Tibial artery (tissue), 4 donors: Measurements from ENCODE around the gene RPL27A.

Source experiments
- DNase-seq, 2 donors: peaks; one replicate each; pipeline ENCODE4 v3.0.0-alpha.2; 2019
- H3K27ac ChIP-seq, 2 donors: fragments of 200-600 bp; sonication (generic) in 1 of 2; 1 replicate in 1 of 2; 2 replicates in 1 of 2; pipeline ENCODE4 v1.5.1; 2018 to 2019; ENCODE audit warnings: mild to moderate bottlenecking in 1 of 2
- H3K27me3 ChIP-seq, 2 donors: fragments of 200-600 bp; sonication (generic) in 1 of 2; one replicate each; pipeline versions ENCODE4 v1.5.1 to v1.6.0; 2016 to 2019
- H3K36me3 ChIP-seq, 3 donors: fragments of 200-600 bp; sonication (generic) in 2 of 3; one replicate each; pipeline ENCODE4 v1.5.1; 2016 to 2019; ENCODE audit warnings: mild to moderate bottlenecking in 2 of 3
- H3K4me1 ChIP-seq, 4 donors: fragments of 200-600 bp; sonication (generic) in 2 of 4; 1 replicate in 3 of 4; 2 replicates in 1 of 4; pipeline ENCODE4 v1.5.1; 2016 to 2019
- H3K4me3 ChIP-seq, 2 donors: fragments of 200-600 bp; sonication (generic) in 1 of 2; 1 replicate in 1 of 2; 2 replicates in 1 of 2; pipeline ENCODE4 v1.5.1; 2018 to 2019; ENCODE audit warnings: mild to moderate bottlenecking in 2 of 2
- H3K9me3 ChIP-seq, 3 donors: fragments of 200-600 bp; sonication (generic) in 1 of 3; one replicate each; pipeline ENCODE4 v1.5.1; 2016 to 2019
- intact Hi-C: fragments of 100-400 bp; cut with DNase I; formaldehyde crosslinking; loops from one replicate; pipeline ENCODE4 v1.15.0; 2023; ENCODE audit warnings: low total_unique reads
- TF ChIP-seq, protein P1 (sequence below), 2 experiments: fragments of 200-600 bp in 1 of 2; fragments of 450-650 bp in 1 of 2; IDR thresholded peaks; one replicate each; pipeline ENCODE4 v1.5.1; 2017 to 2019; ENCODE audit warnings: antibody characterized with exemption in 2 of 2, mild to moderate bottlenecking in 1 of 2, moderate library complexity in 1 of 2

Gene RPL27A

DNA sequence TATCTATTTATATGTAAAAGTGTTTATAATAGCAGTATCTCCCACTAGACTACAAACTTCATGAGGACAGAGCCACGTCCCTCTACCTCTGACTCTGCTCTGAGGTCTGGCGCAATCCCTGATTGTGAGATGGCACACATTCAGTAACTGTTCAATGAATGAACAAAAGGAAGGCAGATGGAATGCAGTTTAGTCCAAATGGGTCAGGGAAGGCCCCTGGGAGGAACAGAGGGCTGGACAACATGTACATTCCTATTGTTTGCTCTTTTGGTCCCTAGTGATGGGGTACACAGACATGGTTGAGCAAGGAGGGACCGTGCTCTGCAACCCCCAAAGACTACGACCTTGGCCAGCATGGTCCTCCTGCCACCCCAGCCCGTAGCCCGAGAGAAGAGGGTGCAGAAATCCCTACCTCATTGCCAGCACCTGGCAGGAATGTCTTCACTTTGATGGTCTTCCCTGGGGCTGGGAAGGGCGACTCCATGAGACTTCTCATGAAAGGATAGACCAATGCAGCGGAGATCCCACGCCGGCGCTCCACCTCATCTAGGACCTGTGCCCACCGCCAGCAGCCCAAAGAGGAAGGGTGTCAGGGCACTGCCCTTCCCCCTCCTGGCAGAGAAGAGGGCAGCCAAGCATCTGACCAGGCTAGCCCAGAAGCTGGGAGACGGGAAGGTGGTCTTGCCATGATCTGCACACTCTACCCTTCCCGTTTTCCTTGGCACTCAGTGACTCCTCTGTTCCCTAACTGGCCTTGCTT lies 24.3 kb downstream of the RPL27A start:
- intact Hi-C loops = loop anchor here (10.0 kb wide), 1 partner anchor 58 kb away; no protein-coding TSS in a partner anchor
- Histone ChIP-seq H3K27me3 (no peaks in the 10 kb centered on the region), H3K36me3 (peaks cover 7 to 61% (median 31%) of the 10 kb centered on the region in 3 donors), H3K4me3 (no peak overlapping the region), H3K4me1 (peaks cover 13 to 59% (median 34%) of the 10 kb centered on the region in 4 donors), H3K9me3 (no peaks in the 10 kb centered on the region), H3K27ac (peak overlapping the region; percentile 93)
- TF ChIP-seq, protein P1, sequence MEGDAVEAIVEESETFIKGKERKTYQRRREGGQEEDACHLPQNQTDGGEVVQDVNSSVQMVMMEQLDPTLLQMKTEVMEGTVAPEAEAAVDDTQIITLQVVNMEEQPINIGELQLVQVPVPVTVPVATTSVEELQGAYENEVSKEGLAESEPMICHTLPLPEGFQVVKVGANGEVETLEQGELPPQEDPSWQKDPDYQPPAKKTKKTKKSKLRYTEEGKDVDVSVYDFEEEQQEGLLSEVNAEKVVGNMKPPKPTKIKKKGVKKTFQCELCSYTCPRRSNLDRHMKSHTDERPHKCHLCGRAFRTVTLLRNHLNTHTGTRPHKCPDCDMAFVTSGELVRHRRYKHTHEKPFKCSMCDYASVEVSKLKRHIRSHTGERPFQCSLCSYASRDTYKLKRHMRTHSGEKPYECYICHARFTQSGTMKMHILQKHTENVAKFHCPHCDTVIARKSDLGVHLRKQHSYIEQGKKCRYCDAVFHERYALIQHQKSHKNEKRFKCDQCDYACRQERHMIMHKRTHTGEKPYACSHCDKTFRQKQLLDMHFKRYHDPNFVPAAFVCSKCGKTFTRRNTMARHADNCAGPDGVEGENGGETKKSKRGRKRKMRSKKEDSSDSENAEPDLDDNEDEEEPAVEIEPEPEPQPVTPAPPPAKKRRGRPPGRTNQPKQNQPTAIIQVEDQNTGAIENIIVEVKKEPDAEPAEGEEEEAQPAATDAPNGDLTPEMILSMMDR (IDR thresholded peaks at IDR 0.05) = no peak
- no peak for DNase-seq

GRCh38 chr11:8707541-8708191 lies 25.1 kb downstream of the RPL27A start:
- Histone ChIP-seq H3K27ac (peak overlapping the region; percentile 93), H3K4me1 (peaks cover 13 to 59% (median 34%) of the 10 kb centered on the region in 4 donors), H3K9me3 (no peaks in the 10 kb centered on the region), H3K36me3 (peaks cover 4 to 61% (median 31%) of the 10 kb centered on the region in 3 donors), H3K4me3 (no peak overlapping the region), H3K27me3 (no peaks in the 10 kb centered on the region)
- peak; percentile 48 to 86 for DNase-seq
- TF ChIP-seq, protein P1 (IDR thresholded peaks at IDR 0.05) = no peak
- intact Hi-C loops = loop anchor here (10.0 kb wide), 1 partner anchor 57 kb away; no protein-coding TSS in a partner anchor

DNA sequence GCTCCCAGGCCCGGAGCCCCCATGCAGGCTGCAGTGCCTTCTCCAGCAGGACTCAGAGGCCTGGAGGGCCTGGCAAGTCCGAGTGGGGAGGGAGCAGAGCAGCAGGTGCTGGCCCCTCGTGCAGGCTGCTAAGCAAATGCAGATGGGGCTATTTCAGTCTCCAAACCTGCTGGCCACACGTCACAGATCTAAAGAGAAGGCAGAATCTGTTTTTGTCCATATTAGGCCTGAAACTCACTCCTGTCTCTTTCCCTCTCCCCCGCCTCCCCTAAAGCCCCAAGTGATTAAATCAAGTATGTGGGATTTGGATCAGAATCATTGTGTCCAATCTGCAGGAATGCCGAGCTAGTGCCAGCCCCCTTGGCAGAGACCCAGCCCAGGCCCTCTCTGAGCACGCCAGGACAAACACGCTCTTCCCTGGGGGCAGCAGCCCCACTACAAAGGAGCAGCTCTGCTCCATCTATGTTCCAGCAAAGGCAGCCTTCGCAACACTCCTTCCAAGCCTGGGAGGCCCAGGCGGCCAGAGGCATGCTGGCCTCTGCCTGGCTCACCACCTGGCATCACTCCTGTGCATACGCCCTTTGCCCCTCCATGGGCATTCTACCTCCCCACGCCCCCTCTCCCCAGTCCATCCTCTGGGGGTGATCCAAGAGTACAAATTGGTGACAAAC lies 26.5 kb downstream of the RPL27A start:
- no peak overlapping the region for H3K4me3 ChIP-seq
- peak; percentile 93 to 99 for DNase-seq
- H3K9me3 ChIP-seq = no peaks in the 10 kb centered on the region
- TF ChIP-seq, protein P1 (IDR thresholded peaks at IDR 0.05) = no peak
- H3K36me3 ChIP-seq = peaks cover 0 to 61% (median 28%) of the 10 kb centered on the region in 3 donors
- intact Hi-C loops = loop anchor here (10.0 kb wide), 1 partner anchor 56 kb away; no protein-coding TSS in a partner anchor
- H3K4me1 ChIP-seq = peaks cover 13 to 62% (median 36%) of the 10 kb centered on the region in 4 donors
- no peaks in the 10 kb centered on the region for H3K27me3 ChIP-seq
- peak overlapping the region; percentile 93 for H3K27ac ChIP-seq

- Histone ChIP-seq H3K36me3 (peaks cover 0 to 56% (median 26%) of the 10 kb centered on the region in 3 donors), H3K27me3 (no peaks in the 10 kb centered on the region), H3K4me1 (peaks cover 13 to 65% (median 41%) of the 10 kb centered on the region in 4 donors), H3K4me3 (no peak overlapping the region), H3K27ac (peak overlapping the region; percentile 87 to 93), H3K9me3 (no peaks in the 10 kb centered on the region)
- TF ChIP-seq, protein P1 (IDR thresholded peaks at IDR 0.05) = no peak
- intact Hi-C loops = loop anchor here (10.0 kb wide), 1 partner anchor 55 kb away; no protein-coding TSS in a partner anchor
- no peak for DNase-seq
Measured at GRCh38 chr11:8709777-8710176, 27.2 kb downstream of the RPL27A start.

GRCh38 chr11:8711895-8712442 lies 29.4 kb downstream of the RPL27A start:
- Histone ChIP-seq H3K27ac (peak overlapping the region in 1 of 2 donors; percentile 87), H3K27me3 (no peaks in the 10 kb centered on the region), H3K9me3 (no peaks in the 10 kb centered on the region), H3K4me3 (no peak overlapping the region), H3K4me1 (peaks cover 13 to 79% (median 60%) of the 10 kb centered on the region in 4 donors), H3K36me3 (peaks cover 0 to 45% (median 34%) of the 10 kb centered on the region in 3 donors)
- intact Hi-C loops = no loop called here
- DNase-seq = no peak
- TF ChIP-seq, protein P1 (IDR thresholded peaks at IDR 0.05) = no peak
